HEK293 (cell line): ENCODE measurements around the gene SLC48A1.

Experiments used
- ZBTB21 ChIP-seq: fragments of 450-650 bp; formaldehyde crosslinking; IDR thresholded peaks from 2 replicates; pipeline ENCODE4 v1.5.1; 2017; ENCODE audit warnings: missing biosample characterization, missing genetic modification characterization
- TF ChIP-seq, protein P1 (sequence below): fragments of 450-650 bp; formaldehyde crosslinking; IDR thresholded peaks from 2 replicates; pipeline ENCODE4 v1.5.1; 2016; ENCODE audit warnings: missing biosample characterization, missing genetic modification characterization

DNA sequence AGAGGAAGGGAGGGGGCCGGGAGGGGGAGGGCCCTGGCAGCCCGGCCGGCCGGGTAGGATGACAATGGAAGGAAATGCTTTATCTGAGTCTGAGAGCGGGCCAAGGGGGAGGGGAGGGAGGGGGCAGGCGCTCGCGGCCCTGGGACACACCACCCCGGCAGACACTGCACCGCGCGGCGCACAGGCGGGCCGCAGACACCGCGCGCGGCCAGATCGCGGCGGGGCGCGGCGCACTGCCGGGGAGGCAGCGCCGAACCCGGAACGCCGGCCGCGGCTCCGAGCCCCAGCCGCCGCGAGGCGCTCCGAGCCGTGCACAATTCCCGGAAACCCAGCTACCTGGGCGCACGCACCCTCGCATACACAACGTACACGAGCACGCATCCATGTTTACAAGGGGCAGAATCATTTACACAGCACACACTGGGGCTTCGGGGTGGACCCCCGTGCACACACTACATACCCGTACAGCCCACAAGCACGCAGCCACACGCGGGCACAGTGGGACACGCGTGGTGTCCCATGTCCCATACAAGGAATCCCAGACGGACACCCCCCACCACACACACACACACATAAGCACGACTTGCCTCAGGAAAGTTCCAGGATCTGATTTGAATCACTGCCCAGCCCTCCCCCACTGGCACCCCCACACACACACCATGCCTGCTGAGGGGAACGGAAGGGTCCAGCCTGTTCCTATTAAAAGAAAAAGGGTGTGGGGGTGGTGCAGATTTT lies 47.0 kb downstream of the SLC48A1 start, which contains the start of gene HDAC7:
- TF ChIP-seq, protein P1, sequence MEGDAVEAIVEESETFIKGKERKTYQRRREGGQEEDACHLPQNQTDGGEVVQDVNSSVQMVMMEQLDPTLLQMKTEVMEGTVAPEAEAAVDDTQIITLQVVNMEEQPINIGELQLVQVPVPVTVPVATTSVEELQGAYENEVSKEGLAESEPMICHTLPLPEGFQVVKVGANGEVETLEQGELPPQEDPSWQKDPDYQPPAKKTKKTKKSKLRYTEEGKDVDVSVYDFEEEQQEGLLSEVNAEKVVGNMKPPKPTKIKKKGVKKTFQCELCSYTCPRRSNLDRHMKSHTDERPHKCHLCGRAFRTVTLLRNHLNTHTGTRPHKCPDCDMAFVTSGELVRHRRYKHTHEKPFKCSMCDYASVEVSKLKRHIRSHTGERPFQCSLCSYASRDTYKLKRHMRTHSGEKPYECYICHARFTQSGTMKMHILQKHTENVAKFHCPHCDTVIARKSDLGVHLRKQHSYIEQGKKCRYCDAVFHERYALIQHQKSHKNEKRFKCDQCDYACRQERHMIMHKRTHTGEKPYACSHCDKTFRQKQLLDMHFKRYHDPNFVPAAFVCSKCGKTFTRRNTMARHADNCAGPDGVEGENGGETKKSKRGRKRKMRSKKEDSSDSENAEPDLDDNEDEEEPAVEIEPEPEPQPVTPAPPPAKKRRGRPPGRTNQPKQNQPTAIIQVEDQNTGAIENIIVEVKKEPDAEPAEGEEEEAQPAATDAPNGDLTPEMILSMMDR (tag by site-specific recombination), result no peak; the same call in 1 of the 2 replicates
- TF ChIP-seq ZBTB21, result no peak
